Hematopoietic multipotent progenitor cell treated with erythropoietin and hydrocortisone succinate and interleukin-3 and kit ligand, for 4 days (in vitro differentiated cells): ENCODE results near the gene EHMT1.
A peak's percentile ranks its signal among the peaks of the same experiment; 100 is the strongest.
"Not testable (repeated sequence)": the region's sequence is repeated elsewhere in the genome, so short reads cannot be mapped to it uniquely, and the experiment has no call there.

Experiments
- DNase-seq: peaks from one replicate; pipeline ENCODE4 v3.0.0-alpha.2; 2015

Gene EHMT1

GRCh38 chr9:137619240-137620047 is 639 bp downstream of the EHMT1 start:
- DNase-seq: peak; percentile 65

GRCh38 chr9:137620048-137620405 is 1.2 kb downstream of the EHMT1 start:
- DNase-seq: no peak

- no peak for DNase-seq
These were observed 1.8 kb downstream of the EHMT1 start for GRCh38 chr9:137620581-137620980.

- DNase-seq: peak; percentile 74
These were observed 2.4 kb downstream of the EHMT1 start for GRCh38 chr9:137621131-137621757.

GRCh38 chr9:137622211-137622610 is 3.4 kb downstream of the EHMT1 start:
- not testable (repeated sequence) for DNase-seq

GRCh38 chr9:137626464-137626863 is 7.7 kb downstream of the EHMT1 start:
- peak; percentile 60 for DNase-seq

- DNase-seq: not testable (repeated sequence)
These were observed 8.6 kb downstream of the EHMT1 start for GRCh38 chr9:137627406-137627805.

GRCh38 chr9:137630126-137630525 is 11.3 kb downstream of the EHMT1 start:
- DNase-seq: no peak

- DNase-seq: no peak
These were observed 11.9 kb downstream of the EHMT1 start for GRCh38 chr9:137630679-137631078.

- no peak for DNase-seq
These were observed 12.8 kb downstream of the EHMT1 start for GRCh38 chr9:137631345-137632229.

- DNase-seq: no peak
These were observed 13.7 kb downstream of the EHMT1 start for GRCh38 chr9:137632230-137633161.

GRCh38 chr9:137634016-137634415 is 15.2 kb downstream of the EHMT1 start:
- no peak for DNase-seq

GRCh38 chr9:137638680-137639079 is 19.9 kb downstream of the EHMT1 start:
- DNase-seq: no peak

GRCh38 chr9:137639303-137640051 is 20.7 kb downstream of the EHMT1 start:
- peak; percentile 53 for DNase-seq

GRCh38 chr9:137640862-137641261 is 22.1 kb downstream of the EHMT1 start:
- no peak for DNase-seq

GRCh38 chr9:137642118-137642601 is 23.4 kb downstream of the EHMT1 start:
- DNase-seq: no peak

- no peak for DNase-seq
These were observed 24.1 kb downstream of the EHMT1 start for GRCh38 chr9:137642892-137643291.

GRCh38 chr9:137643921-137644320 is 25.1 kb downstream of the EHMT1 start:
- no peak for DNase-seq

GRCh38 chr9:137645211-137645610 is 26.4 kb downstream of the EHMT1 start:
- DNase-seq: no peak

- no peak for DNase-seq
These were observed 27.5 kb downstream of the EHMT1 start for GRCh38 chr9:137646341-137646740.

- DNase-seq: peak; percentile 71
These were observed 28.4 kb downstream of the EHMT1 start for GRCh38 chr9:137647096-137647714.
